ENCODE measurements around the gene ACSS3. TPM values are rescaled to one million over a fixed set of nuclear protein-coding genes. Genes with fewer than 3 reads are reported as not detected.

Gene ACSS3
- total and polyA plus RNA-seq, 10 of the 15 experiments (the other 5 are each of a cell fraction or from before 2014, with no cell fraction given), result 0.06 to 0.31 TPM; not detected in 8

DNA sequence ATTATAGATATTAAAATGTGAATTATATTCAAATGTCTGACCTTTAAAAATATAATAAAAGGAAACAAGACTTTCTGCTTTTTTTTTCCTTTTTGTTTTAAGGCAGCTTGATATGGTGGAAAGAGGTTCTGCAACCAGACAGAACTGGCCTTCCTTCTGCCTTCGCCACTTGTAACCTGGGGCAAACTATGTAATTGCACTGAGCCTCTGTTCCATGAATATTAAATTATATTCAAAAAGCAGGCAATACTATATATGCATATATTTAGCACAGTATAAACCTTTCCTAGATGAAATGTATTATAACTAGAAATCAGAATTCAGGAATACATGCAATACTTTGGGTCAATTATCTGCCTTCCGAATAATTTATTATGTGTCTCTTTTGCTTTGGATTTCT is 59.9 kb downstream of the ACSS3 start:
- ChIA-PET RAD21 (ENCODE audit: unreplicated experiment) (no interaction called here), SMC1A (ENCODE audit: uncharacterized antibody, unreplicated experiment) (interaction anchor here (1.0 to 1.1 kb wide), 2 partner anchors 9 to 89 kb away, joined by 3 read pairs; no protein-coding TSS in a partner anchor)
- intact Hi-C loops (cut with micrococcal nuclease; ENCODE audit: unreplicated experiment), result no loop called here

DNA sequence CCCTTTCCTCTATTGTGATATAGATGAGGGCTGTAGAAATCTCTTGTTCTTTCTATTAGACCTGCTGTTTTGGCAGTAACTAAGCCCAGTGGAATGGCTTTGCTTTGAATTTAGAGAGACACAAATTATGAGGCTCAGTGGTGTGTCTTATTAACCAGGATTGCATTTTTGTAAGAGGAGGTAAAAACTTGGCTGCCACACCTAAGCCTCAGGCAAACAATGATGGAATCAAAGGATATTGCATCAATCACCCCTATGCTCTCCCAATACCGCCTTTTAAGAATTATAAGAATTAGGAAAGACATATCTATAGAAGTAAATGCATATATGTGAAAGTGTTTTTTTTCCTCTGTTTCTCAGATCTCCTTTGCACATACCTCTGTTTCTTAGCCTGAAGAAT is 63.3 kb downstream of the ACSS3 start:
- ChIA-PET RAD21 (ENCODE audit: unreplicated experiment) (no interaction called here), SMC1A (ENCODE audit: uncharacterized antibody, unreplicated experiment) (no interaction called here), CTCF (interaction anchor here (1.5 kb wide), 1 partner anchor 12 kb away, joined by 5 read pairs; no protein-coding TSS in a partner anchor), POLR2A (no interaction called here)
- 26% methylated on average over 1 of the region's 1 CpG for WGBS (ENCODE audit: insufficient coverage, insufficient replicate concordance, low lambda C conversion rate, missing lambda C conversion rate)
- no peaks in the 10 kb centered on the region for H3K27me3 ChIP-seq (replicated peaks in 1 of 2; ENCODE audit: control insufficient read depth in 2 of 2, insufficient read depth in 2 of 2, low read length in 1 of 2)
- TF ChIP-seq, protein P1, sequence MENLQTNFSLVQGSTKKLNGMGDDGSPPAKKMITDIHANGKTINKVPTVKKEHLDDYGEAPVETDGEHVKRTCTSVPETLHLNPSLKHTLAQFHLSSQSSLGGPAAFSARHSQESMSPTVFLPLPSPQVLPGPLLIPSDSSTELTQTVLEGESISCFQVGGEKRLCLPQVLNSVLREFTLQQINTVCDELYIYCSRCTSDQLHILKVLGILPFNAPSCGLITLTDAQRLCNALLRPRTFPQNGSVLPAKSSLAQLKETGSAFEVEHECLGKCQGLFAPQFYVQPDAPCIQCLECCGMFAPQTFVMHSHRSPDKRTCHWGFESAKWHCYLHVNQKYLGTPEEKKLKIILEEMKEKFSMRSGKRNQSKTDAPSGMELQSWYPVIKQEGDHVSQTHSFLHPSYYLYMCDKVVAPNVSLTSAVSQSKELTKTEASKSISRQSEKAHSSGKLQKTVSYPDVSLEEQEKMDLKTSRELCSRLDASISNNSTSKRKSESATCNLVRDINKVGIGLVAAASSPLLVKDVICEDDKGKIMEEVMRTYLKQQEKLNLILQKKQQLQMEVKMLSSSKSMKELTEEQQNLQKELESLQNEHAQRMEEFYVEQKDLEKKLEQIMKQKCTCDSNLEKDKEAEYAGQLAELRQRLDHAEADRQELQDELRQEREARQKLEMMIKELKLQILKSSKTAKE (IDR thresholded peaks at IDR 0.05; ENCODE audit: low read depth, poor library complexity, severe bottlenecking), result no peak
- TF ChIP-seq ZSCAN29 (IDR thresholded peaks at IDR 0.05), result no peak
- TF ChIP-seq YBX1 (IDR thresholded peaks at IDR 0.05), result no peak
- no peak for TF ChIP-seq KAT2A (conservative IDR thresholded peaks at IDR 0.05; ENCODE audit: control insufficient read depth, low read depth, low read length)
- TF ChIP-seq, protein P2, sequence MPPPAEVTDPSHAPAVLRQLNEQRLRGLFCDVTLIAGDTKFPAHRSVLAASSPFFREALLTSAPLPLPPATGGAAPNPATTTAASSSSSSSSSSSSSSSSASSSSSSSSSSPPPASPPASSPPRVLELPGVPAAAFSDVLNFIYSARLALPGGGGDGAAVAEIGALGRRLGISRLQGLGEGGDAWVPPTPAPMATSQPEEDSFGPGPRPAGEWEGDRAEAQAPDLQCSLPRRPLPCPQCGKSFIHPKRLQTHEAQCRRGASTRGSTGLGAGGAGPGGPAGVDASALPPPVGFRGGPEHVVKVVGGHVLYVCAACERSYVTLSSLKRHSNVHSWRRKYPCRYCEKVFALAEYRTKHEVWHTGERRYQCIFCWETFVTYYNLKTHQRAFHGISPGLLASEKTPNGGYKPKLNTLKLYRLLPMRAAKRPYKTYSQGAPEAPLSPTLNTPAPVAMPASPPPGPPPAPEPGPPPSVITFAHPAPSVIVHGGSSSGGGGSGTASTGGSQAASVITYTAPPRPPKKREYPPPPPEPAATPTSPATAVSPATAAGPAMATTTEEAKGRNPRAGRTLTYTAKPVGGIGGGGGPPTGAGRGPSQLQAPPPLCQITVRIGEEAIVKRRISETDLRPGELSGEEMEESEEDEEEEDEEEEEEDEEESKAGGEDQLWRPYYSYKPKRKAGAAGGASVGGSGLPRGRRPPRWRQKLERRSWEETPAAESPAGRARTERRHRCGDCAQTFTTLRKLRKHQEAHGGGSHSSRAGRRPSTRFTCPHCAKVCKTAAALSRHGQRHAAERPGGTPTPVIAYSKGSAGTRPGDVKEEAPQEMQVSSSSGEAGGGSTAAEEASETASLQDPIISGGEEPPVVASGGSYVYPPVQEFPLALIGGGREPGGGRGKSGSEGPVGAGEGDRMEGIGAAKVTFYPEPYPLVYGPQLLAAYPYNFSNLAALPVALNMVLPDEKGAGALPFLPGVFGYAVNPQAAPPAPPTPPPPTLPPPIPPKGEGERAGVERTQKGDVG (CRISPR knock-in tag; IDR thresholded peaks at IDR 0.05), result no peak
- H3K4me2 ChIP-seq (ENCODE audit: control insufficient read depth, insufficient read depth), result no peak overlapping the region
- no peak overlapping the region for H3K27ac ChIP-seq (ENCODE audit: control insufficient read depth, insufficient read depth)
- H3K9ac ChIP-seq (ENCODE audit: control insufficient read depth, insufficient read depth, low read length), result no peak overlapping the region
- in situ Hi-C loops (cut with MboI), result no loop called here
- ATAC-seq (no peak), DNase-seq (ENCODE audit: low read depth, low spot score) (no peak), FAIRE-seq (no peak)
- no TSS peak for BruUV-seq (replicated peaks)
- no peaks in the 10 kb centered on the region for H4K20me1 ChIP-seq (ENCODE audit: control insufficient read depth, insufficient read depth)
- H3K36me3 ChIP-seq (ENCODE audit: control insufficient read depth in 2 of 2, insufficient read depth in 2 of 2, low read length in 1 of 2), result no peaks in the 10 kb centered on the region
- no peaks in the 10 kb centered on the region for H3K4me1 ChIP-seq (ENCODE audit: control insufficient read depth, insufficient read depth, low read length)
- no peak overlapping the region for H3K4me3 ChIP-seq
- H2AFZ ChIP-seq (ENCODE audit: control insufficient read depth, low read depth, low read length), result no peak overlapping the region
- no peaks in the 10 kb centered on the region for H3K9me3 ChIP-seq (replicated peaks; ENCODE audit: control insufficient read depth, insufficient read depth, low read length)
- H3K79me2 ChIP-seq (ENCODE audit: control insufficient read depth, insufficient read depth, low read length), result no peaks in the 10 kb centered on the region
- intact Hi-C loops (cut with micrococcal nuclease; ENCODE audit: unreplicated experiment), result no loop called here

More for the DNA sequence above, 59.9 kb downstream of the ACSS3 start:
- no peak for DNase-seq (ENCODE audit: low read depth, low spot score)
- Histone ChIP-seq H2AFZ (ENCODE audit: control insufficient read depth, low read depth, low read length) (no peak overlapping the region), H3K4me1 (ENCODE audit: control insufficient read depth, insufficient read depth, low read length) (no peaks in the 10 kb centered on the region), H3K4me3 (no peak overlapping the region), H3K36me3 (ENCODE audit: control insufficient read depth in 2 of 2, insufficient read depth in 2 of 2, low read length in 1 of 2) (no peaks in the 10 kb centered on the region), H3K27me3 (replicated peaks in 1 of 2; ENCODE audit: control insufficient read depth in 2 of 2, insufficient read depth in 2 of 2, low read length in 1 of 2) (no peaks in the 10 kb centered on the region), H3K4me2 (ENCODE audit: control insufficient read depth, insufficient read depth) (no peak overlapping the region), H3K9me3 (replicated peaks; ENCODE audit: control insufficient read depth, insufficient read depth, low read length) (no peaks in the 10 kb centered on the region), H4K20me1 (ENCODE audit: control insufficient read depth, insufficient read depth) (no peaks in the 10 kb centered on the region), H3K9ac (ENCODE audit: control insufficient read depth, insufficient read depth, low read length) (no peak overlapping the region), H3K27ac (ENCODE audit: control insufficient read depth, insufficient read depth) (no peak overlapping the region), H3K79me2 (ENCODE audit: control insufficient read depth, insufficient read depth, low read length) (no peaks in the 10 kb centered on the region)
- POLR2A ChIA-PET, result no interaction called here
- FAIRE-seq, result no peak
- CTCF ChIA-PET, result interaction anchor here (2.3 kb wide), 1 partner anchor 9 kb away, joined by 11 read pairs; no protein-coding TSS in a partner anchor
- no peak for TF ChIP-seq JUNB (IDR thresholded peaks at IDR 0.05)
- TF ChIP-seq YY1 (IDR thresholded peaks at IDR 0.05; ENCODE audit: low read depth, low read length), result no peak
- no peak for TF ChIP-seq RAD51 (IDR thresholded peaks at IDR 0.05)
- TF ChIP-seq, protein P3, sequence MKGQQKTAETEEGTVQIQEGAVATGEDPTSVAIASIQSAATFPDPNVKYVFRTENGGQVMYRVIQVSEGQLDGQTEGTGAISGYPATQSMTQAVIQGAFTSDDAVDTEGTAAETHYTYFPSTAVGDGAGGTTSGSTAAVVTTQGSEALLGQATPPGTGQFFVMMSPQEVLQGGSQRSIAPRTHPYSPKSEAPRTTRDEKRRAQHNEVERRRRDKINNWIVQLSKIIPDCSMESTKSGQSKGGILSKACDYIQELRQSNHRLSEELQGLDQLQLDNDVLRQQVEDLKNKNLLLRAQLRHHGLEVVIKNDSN (IDR thresholded peaks at IDR 0.05; ENCODE audit: borderline replicate concordance, extremely low read length, insufficient read depth, low read depth, low read length), result no peak
- TF ChIP-seq TCF12 (IDR thresholded peaks at IDR 0.05; ENCODE audit: low read depth, low read length), result no peak
- no TSS peak for BruUV-seq (replicated peaks)
- 25% methylated on average over 2 of the region's 2 CpGs for WGBS (ENCODE audit: insufficient coverage, insufficient replicate concordance, low lambda C conversion rate, missing lambda C conversion rate)
- ATAC-seq, result no peak
- in situ Hi-C loops (cut with MboI), result no loop called here
